ENCODE data around the gene FMOD.

DNA sequence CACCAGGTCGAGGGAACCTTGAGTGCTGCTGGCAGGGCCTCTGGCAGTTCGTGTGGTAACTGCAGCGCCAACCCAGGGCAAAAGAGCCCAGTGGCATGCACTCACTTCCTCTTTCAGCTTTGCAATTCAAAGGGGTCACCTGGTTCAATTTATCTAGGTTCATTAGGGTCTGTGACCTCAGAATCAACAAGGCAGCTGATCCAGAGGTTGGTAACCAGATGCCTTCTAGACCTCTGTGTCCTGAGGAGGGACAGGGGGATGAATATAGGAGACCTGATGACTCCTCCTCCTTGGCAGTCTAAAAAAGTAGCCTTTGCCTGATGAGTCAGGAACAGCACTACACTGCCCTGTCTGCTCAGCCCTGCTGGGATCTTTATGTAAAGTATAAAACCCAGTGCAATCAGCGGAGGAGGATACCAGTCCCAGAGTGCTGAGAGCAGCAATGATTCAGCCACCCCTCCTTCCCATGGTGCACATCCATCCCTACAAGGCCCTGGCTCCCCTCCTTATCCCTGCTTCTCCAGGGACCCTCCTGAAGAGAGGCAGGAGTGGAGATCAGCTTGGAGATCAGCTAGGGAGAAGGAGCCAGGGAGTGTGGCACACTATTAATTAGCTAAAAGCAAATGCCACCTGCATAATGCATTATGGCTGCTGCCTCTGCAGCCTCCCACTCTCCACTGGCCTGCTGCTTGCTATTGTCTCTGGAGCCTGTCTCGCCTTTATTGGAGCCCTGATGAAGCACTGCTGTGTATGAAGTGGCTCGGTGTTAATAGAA lies 11.2 kb upstream of the FMOD start:
- TF ChIP-seq, protein P1, sequence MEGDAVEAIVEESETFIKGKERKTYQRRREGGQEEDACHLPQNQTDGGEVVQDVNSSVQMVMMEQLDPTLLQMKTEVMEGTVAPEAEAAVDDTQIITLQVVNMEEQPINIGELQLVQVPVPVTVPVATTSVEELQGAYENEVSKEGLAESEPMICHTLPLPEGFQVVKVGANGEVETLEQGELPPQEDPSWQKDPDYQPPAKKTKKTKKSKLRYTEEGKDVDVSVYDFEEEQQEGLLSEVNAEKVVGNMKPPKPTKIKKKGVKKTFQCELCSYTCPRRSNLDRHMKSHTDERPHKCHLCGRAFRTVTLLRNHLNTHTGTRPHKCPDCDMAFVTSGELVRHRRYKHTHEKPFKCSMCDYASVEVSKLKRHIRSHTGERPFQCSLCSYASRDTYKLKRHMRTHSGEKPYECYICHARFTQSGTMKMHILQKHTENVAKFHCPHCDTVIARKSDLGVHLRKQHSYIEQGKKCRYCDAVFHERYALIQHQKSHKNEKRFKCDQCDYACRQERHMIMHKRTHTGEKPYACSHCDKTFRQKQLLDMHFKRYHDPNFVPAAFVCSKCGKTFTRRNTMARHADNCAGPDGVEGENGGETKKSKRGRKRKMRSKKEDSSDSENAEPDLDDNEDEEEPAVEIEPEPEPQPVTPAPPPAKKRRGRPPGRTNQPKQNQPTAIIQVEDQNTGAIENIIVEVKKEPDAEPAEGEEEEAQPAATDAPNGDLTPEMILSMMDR (IDR thresholded peaks at IDR 0.05; ENCODE audit: extremely low read depth in 1 of 2, insufficient read depth in 1 of 2, low read depth in 1 of 2, low read length in 2 of 2), result no peak
- no peak for TF ChIP-seq POLR2AphosphoS5 (IDR thresholded peaks at IDR 0.05; ENCODE audit: insufficient read depth, low read depth, low read length)
- no peak for TF ChIP-seq JUN (IDR thresholded peaks at IDR 0.05; ENCODE audit: borderline replicate concordance, insufficient read depth, insufficient read length, low read depth)
